ENCODE measurements around the gene CHST15. TPM values are rescaled to one million over a fixed set of nuclear protein-coding genes. Genes with fewer than 3 reads are reported as not detected.

Gene CHST15
- total RNA-seq, 6 experiments from 2014 or later = 0.88 to 8.7 (median 1.1) TPM

- Mint-ChIP-seq H3K27me3 (ENCODE audit: insufficient read depth) (no peaks in the 10 kb centered on the region), H3K4me1 (ENCODE audit: low read depth) (no peaks in the 10 kb centered on the region; the same call in 1 of the 2 replicates), H3K27ac (no peak overlapping the region; the same call in 1 of the 2 replicates), H3K9me3 (peaks cover 11% of the 10 kb centered on the region), H3K4me3 (no peak overlapping the region), H3K36me3 (ENCODE audit: low read depth) (no peaks in the 10 kb centered on the region)
- no peak for TF ChIP-seq CTCF (IDR thresholded peaks at IDR 0.05)
- DNase-seq = peak; percentile 24
Measured at GRCh38 chr10:124138195-124138882, 44.9 kb upstream of the CHST15 start.

DNA sequence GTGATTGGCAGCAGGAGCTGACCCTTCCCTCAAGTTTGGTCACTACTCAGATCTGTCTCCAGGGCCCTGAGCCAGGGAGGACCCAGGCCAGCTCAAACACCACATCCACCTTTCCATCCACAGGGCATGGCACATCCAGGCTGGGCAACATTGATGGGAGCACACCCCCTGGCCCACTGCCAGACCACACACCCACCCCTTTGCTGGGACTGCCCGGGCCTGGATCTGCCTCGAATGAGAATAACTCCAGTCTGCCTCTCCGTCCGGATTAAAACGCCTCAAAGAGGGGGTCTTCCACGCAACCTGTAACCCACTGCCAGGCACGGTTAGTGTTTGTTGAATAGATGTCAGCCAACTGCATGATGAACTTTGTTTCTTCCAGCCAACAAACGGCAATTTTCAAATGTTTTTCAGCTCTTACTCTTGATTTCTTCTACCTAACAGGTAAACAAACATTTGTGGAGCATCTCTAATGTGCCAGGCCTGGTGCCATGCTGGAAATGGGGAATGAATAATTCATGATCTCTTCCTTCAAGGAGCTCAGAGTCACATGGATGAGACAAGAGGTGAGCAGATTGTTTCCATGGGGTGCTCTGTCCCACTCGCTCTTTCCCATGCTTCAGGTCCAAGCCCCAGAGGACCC lies 41.0 kb upstream of the CHST15 start:
- Mint-ChIP-seq H3K27ac (no peak overlapping the region), H3K27me3 (ENCODE audit: insufficient read depth) (peaks cover 3% of the 10 kb centered on the region; the same call in 1 of the 2 replicates), H3K4me1 (ENCODE audit: low read depth) (no peaks in the 10 kb centered on the region; the same call in 1 of the 2 replicates), H3K9me3 (peaks cover 4% of the 10 kb centered on the region; the same call in 1 of the 2 replicates), H3K36me3 (ENCODE audit: low read depth) (no peaks in the 10 kb centered on the region), H3K4me3 (no peak overlapping the region)
- TF ChIP-seq CTCF (IDR thresholded peaks at IDR 0.05) = no peak
- no peak for DNase-seq

DNA sequence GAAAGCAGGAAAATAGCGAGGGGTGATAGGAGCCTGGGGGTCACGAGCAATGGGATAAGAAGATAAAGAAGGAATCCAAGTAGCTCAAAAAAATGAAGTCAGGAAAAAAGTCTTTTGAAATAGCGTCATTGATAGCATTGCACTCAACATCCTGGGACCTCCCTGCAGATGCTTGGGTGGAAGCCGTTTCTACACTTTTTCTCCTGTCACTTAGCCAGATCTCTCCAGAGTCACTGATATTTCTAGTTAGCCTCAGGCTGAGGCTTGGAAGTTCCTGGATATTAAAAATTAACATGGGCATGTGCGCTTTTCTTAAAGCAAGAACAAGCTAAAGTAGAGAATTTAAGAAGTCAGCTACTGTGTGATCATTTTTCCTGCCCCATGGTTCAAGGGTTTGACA lies 39.5 kb upstream of the CHST15 start:
- no peaks in the 10 kb centered on the region for H3K4me1 Mint-ChIP-seq (ENCODE audit: low read depth)
- DNase-seq = no peak
- no peaks in the 10 kb centered on the region for H3K9me3 Mint-ChIP-seq
- peaks cover 3% of the 10 kb centered on the region; the same call in 1 of the 2 replicates for H3K27me3 Mint-ChIP-seq (ENCODE audit: insufficient read depth)
- no peak for TF ChIP-seq CTCF (IDR thresholded peaks at IDR 0.05)
- H3K4me3 Mint-ChIP-seq = no peak overlapping the region
- H3K36me3 Mint-ChIP-seq (ENCODE audit: low read depth) = no peaks in the 10 kb centered on the region
- no peak overlapping the region for H3K27ac Mint-ChIP-seq

- no peak overlapping the region for H3K4me3 Mint-ChIP-seq
- no peaks in the 10 kb centered on the region for H3K36me3 Mint-ChIP-seq (ENCODE audit: low read depth)
- DNase-seq = no peak
- H3K9me3 Mint-ChIP-seq = no peaks in the 10 kb centered on the region; the same call in 1 of the 2 replicates
- H3K27me3 Mint-ChIP-seq (ENCODE audit: insufficient read depth) = peaks cover 3% of the 10 kb centered on the region; the same call in 1 of the 2 replicates
- no peak overlapping the region for H3K27ac Mint-ChIP-seq
- H3K4me1 Mint-ChIP-seq (ENCODE audit: low read depth) = no peaks in the 10 kb centered on the region
- no peak for TF ChIP-seq CTCF (IDR thresholded peaks at IDR 0.05)
Measured at GRCh38 chr10:124132306-124132705, 38.9 kb upstream of the CHST15 start.

DNA sequence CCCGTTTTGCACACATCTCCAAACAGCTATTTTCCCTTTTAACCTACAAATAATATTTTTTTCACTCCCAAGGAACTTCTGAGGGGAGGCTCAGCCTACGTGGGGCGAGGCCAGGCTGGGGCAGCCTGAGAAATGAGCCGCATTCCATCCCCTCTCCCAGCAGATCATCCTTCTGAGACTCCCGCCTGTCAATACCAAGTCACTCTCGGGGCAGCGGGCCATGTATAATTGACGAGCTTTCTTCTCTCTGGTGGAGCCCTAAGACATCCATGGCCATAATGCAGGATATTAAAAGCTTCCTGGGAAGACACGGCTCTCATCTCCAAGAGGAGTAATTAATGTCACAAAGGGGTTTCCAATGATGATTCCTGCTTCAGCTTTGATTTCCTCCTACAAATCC lies 37.8 kb upstream of the CHST15 start:
- H3K36me3 Mint-ChIP-seq (ENCODE audit: low read depth) = no peaks in the 10 kb centered on the region
- no peaks in the 10 kb centered on the region; the same call in 1 of the 2 replicates for H3K9me3 Mint-ChIP-seq
- H3K4me1 Mint-ChIP-seq (ENCODE audit: low read depth) = no peaks in the 10 kb centered on the region
- no peak overlapping the region for H3K4me3 Mint-ChIP-seq
- DNase-seq = no peak
- peaks cover 3% of the 10 kb centered on the region; the same call in 1 of the 2 replicates for H3K27me3 Mint-ChIP-seq (ENCODE audit: insufficient read depth)
- no peak overlapping the region for H3K27ac Mint-ChIP-seq
- TF ChIP-seq CTCF (IDR thresholded peaks at IDR 0.05) = no peak

Data from HFFc6 (cell line).